NCI-H524 treated with DMSO at 0.1 percent for 48 hours (cell line): ENCODE results near the gene MRPS5.

Experiments
- DNase-seq: peaks from one replicate; lab custom pipeline; 2025; lab: John Stamatoyannopoulos, UW

Gene MRPS5

GRCh38 chr2:95060446-95061118 lies 61.0 kb downstream of the MRPS5 start:
- DNase-seq: no peak

DNA sequence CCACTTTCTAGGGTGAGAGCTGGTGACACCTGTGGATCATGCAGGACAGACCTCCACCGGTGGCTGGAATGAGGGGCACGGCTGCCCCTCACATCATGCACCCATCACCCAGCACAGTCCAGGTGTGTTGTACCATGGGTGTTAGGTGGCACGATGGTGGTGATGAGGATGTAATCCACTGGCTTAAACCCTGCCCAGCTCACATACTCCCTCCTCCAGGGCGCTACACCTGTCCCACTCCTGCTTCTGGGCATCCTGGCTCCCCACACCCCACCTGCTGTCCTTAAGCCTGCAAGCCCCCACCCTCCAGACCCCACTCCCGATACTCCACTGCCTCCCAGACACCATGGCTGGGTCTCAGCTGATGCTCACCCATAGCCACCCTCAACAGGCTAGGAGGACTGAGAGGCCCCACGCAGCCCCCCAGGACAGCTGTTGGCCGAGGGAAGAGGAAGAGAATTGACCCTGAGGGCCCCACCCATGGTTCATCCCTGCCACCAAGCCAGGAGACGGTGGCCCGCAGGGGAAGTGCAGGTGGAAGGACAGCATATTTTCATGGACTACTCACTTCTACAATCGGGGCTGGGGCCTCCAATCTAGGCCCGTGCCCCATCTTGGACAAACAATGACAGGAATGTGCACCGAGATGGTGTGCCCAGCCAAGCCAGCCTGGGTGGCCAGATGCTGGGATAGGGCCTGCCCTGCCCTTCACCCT lies 61.8 kb downstream of the MRPS5 start:
- DNase-seq: no peak

DNA sequence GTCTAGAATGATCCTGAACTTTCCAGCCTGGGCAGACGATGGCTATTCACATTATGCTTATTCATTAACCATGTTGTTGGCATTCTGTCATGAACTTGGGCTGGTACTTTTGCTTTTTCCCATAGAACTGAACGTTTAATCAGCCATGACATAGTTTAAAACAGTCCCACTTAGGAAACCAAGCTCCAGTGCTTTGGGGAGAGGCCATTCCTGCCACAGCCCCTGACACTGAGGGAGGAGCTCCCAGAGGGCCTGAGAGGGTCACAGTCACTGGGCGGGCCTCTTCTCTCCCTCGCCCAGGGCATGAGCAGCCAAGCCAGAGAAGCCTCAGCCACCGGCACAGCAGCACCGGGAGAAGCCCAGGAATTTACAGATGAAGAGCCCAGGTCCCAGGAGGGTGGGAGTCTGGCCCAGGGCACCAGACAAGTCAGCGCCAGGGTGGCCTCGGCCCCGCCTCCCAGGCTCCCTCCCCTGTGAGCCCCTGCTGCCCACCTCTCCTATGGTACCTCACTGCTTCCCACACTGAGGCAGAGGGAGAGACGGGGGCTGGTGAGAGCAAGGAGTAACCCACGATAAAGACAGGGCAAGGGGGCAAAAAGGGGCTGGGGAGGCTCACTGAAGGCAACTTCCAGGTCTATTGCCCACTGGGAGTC lies 62.5 kb downstream of the MRPS5 start:
- DNase-seq: no peak

DNA sequence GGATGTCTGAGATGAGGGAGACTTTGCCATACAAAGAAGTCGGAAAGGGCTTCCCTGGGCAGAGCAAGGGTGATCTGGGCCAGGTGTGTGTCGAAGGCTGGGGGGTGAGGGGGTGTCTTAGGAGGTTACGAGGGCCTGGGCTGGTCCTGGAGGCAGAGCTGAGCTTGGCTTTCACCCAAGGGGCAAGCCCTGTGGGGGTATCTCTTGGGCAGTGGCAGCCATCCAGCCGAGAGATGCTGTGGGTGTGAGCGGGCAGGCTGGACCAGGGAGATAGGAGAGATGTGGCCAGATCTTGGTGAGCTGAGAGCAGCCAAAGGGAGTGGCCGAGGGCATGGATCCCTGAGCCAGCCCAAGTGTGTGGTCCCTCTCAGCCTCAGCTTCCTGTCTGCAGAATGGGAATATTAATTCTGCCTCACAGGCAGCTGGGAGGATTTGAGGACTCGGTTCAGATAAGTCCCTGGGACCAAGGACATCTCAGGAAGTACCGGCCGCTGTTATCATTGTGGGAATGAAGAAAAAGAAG lies 63.1 kb downstream of the MRPS5 start:
- no peak for DNase-seq

DNA sequence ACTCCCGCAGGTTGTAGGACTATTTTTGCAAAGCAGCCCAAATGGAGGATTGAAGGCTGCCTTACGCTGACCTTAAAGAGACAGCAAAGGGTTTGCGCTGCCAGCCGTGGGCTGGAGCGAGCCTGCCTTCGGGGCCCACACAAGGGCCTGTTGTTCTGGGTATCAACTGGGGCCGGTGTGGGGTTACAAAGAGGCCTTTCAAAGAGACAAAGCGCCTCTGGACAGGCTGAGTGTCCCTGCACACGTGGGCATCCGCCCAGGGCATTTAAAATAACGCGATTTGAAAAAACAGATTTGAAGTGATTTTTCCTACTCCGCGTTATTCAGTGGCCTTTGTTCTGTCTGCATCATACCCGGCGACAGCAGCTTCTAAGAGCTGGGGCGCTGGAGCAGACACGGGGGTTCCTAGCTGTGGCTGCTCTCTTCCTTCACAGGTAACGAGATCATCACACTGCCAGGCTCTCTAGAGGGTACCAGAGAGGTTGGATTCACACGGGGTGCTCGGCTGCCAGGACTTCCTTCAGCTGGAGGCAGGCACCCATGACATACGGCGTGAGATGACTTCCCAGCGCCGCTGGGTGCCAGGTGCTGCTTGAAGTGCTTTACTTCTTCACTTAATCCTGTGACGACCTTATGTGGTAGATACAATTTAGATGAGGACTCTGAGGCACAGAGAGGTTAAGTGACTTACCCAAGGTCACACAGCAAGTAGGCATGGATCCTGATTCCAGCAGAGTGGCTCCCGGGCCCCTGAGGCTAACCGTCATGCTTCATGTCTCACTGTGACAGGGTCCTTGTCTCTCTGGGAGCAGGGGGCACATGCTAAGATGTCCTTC lies 63.9 kb downstream of the MRPS5 start:
- DNase-seq: no peak

GRCh38 chr2:95056461-95057459 lies 64.8 kb downstream of the MRPS5 start:
- DNase-seq: no peak

- DNase-seq: no peak
Measured at GRCh38 chr2:95056044-95056443, 65.6 kb downstream of the MRPS5 start.

DNA sequence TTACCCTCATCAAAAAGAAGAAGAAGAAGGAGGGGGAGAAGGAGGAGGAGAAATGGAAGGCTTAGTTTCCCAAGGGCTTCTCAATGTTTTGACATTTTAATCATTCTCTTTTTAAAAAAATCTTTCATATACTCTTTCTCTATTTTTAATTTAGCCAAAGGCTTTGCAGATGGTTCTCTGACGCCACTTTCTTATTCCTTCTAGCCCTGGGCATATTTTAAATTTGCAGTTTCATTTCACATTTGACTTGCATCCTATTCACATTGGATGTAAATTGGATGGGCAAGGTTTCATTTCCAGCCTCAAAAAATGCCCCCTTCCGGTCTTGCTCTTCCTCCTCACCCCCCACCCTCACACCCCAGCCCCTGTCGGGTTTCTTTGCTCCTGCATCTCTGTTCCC lies 66.3 kb downstream of the MRPS5 start:
- DNase-seq: no peak

- no peak for DNase-seq
Measured at GRCh38 chr2:95054016-95054415, 67.6 kb downstream of the MRPS5 start.

DNA sequence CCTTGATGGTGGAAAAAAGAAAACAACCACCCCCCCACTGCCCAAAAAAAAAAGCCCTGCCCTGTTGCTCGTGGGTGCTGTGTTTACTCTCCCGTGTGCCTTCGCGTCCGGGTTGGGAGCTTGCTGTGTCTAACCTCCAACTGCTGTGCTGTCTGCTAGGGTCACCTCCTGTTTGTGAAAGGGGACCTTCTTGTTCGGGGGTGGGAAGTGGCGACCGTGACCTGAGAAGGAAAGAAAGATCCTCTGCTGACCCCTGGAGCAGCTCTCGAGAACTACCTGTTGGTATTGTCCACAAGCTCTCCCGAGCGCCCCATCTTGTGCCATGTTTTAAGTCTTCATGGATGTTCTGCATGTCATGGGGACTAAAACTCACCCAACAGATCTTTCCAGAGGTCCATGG lies 68.1 kb downstream of the MRPS5 start:
- no peak for DNase-seq

DNA sequence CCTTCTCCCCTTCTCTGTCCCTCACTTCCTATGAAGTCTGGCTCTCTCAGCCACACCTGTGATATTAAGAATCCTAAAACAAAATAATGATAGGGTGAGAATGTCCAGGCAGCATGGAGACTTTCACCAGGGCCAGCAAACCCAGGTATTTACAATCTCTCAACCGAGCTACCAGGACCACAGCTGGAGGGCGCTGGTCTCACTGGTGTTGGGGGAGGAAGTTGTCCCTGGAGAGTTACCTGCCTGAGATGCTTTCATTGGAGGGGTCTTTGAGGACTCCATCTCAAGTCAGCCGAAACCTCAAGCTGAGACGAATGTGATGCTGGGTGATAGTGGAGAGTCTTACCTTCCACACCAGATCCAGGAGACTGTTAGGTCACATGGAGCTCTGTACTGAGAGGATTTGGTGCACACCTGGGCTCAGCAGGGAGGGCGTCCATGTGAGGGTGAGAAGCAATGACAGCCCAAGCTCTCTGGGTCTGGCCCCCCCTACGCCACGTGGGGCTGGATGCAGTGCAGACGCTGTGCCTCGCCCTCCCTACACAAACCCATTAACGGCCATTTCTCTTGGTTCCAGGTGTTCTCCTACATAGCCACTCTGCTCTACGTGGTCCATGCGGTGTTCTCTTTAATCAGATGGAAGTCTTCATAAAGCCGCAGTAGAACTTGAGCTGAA lies 68.7 kb downstream of the MRPS5 start:
- DNase-seq: no peak

DNA sequence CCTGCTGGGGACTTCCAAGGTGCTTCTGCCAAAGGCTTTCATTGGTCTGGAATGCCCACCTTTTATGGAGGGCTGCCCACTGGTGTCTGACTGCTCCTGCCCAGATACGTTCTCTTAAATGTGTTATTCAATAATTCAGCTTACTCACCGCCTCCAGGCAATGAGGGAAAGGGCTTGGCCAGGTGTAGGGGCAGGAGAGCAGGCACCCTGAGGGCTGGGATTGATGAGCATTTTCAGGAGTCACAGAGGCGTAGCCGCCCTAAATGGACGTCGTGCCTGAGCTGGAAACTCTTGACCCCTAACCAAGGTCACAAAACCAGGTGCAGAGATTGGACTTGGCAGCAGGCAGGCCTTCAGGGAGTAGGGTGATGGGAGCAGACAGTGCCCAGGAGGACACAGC lies 69.3 kb downstream of the MRPS5 start:
- DNase-seq: no peak

- DNase-seq: no peak
Measured at GRCh38 chr2:95051626-95052025, 70.0 kb downstream of the MRPS5 start.

GRCh38 chr2:95050385-95051300 lies 71.0 kb downstream of the MRPS5 start:
- no peak for DNase-seq

- DNase-seq: no peak
Measured at GRCh38 chr2:95049961-95050360, 71.6 kb downstream of the MRPS5 start.

DNA sequence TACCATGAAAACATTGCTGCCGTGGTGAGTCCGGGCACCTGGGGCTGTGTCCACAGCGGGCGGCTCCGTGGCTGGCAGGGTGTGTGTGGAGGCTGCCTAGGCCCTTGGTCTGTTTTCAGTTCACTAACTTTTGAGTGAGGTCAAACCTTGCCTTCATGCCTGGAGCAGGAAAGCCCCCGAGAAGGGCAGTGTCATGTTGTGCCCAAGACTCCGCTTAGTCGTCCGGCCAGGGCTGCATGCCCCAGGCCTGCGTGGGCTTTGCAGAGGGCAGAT lies 72.0 kb downstream of the MRPS5 start:
- no peak for DNase-seq

DNA sequence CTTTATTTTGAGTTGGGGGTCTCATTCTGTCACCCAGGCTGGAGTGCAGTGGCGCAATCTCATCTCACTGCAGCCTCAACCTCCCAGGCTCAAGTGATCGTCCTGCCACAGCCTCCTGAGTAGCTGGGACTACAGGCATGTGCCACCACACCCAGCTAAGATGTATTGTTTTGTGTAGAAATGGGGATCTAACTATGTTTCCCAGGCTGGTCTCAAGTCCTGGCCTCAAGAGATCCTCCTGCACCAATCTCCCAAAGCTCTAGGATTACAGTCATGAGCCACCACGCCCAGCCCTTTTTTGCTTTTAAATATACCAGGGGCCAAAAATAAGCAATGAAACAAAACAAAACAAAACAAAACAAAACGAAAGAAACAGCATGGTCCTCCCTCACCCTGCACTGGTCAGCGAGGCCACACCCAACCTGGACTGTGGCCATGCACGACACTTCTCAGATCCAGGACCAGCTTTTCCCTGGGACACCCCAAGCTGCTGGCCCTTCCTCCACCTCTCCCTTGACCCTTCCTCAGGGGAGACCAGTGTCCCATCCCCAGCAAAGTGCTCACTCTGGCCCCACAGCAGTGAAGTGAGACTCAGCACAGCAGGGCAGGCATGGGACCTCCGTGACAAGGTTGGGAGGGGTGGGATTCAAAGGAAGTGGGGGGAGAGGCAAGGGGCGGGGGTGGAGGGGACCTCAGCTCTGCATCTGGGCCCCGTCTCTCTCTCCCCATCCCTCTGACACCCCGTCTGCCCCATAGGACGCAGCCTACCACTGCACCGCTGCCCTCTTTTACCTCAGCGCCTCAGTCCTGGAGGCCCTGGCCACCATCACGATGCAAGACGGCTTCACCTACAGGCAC lies 72.6 kb downstream of the MRPS5 start:
- DNase-seq: no peak
